Amygdala (tissue), 56 donors: ENCODE measurements around the gene ALOX15B.
A peak's percentile ranks its signal among the peaks of the same experiment; 100 is the strongest.
"Not testable (repeated sequence)": the region's sequence is repeated elsewhere in the genome, so short reads cannot be mapped to it uniquely, and the experiment has no call there.

Source experiments
- DNase-seq, 56 donors: peaks; one replicate each; lab custom pipeline; 2025; lab: John Stamatoyannopoulos, UW

ALOX15B gene

GRCh38 chr17:8012996-8013640 lies 25.7 kb upstream of the ALOX15B start:
- no peak for DNase-seq

DNA sequence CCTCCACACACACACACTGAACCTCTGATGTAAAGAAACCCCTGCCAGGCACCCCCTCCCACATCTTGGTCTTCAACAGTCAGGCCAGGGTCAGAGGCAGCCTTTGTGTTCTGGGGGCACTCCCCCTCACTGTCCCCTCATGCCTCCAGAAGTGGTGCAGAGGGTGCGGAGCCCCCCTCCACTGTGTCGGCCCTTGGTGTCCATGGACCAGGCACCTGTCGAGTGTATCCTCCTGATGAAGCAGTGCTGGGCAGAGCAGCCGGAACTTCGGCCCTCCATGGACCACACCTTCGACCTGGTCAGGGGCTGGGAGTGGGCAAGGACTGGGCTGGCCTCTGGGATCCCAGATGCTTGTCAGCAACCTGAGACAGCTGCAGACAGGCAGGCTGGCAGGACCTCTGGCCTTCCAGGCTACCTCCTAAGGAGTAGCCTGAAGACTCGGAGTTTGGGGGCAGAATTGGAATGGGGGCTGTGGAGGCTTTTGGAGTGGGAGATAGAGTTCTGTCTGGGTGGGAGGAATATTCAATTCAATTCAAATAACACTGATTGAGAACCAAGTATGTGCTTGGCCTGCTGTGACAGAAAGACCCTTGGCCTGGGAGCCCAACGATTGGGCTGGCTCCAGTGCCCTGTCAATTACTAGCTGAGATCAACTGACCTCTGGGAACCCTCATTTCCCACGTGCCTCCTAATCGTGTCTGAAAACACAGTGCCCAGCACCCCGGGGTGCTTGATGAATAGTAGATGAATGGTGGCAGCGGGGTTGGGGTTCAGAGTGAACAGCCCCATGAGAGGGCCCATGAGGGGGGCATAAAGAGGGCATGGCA lies 24.9 kb upstream of the ALOX15B start:
- no peak for DNase-seq

DNA sequence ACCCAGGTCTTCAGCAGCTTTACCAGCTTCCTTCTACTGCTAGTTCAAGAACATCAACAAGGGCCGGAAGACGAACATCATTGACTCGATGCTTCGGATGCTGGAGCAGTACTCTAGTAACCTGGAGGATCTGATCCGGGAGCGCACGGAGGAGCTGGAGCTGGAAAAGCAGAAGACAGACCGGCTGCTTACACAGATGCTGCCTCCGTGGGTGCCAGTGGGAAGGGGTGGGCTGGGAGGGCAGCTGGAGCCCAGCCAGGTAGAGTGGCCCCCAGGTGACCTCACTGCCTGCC lies 24.4 kb upstream of the ALOX15B start:
- DNase-seq, result no peak

DNA sequence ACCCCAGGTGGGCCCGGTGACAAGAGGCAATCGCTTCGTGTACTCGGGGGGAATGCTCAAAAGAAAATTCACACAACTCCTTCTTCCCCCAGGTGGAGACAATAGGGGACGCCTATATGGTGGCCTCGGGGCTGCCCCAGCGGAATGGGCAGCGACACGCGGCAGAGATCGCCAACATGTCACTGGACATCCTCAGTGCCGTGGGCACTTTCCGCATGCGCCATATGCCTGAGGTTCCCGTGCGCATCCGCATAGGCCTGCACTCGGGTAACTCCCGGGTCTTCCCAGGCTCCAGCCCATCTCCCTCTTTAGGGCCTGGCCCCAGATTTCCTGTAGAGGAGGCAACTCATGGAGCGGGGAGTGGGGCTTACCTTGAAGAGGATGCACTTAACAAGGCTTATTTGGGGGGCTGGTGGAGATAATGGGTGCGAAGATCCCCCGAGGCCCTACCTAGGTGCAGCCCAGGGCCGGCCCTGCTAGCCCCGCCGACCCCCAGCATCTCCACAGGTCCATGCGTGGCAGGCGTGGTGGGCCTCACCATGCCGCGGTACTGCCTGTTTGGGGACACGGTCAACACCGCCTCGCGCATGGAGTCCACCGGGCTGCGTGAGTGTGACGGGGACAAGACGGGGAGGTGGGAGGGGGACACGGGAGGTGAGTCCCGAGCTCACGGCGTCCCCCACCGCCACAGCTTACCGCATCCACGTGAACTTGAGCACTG lies 23.5 kb upstream of the ALOX15B start:
- no peak for DNase-seq

- DNase-seq, result peak in 2 of 56 donors; percentile 10 to 67
Measured at GRCh38 chr17:8015957-8016631, 22.8 kb upstream of the ALOX15B start.

GRCh38 chr17:8016632-8017424 lies 22.0 kb upstream of the ALOX15B start:
- DNase-seq, result peak in 17 of 56 donors; percentile 1 to 53 (median 22)

DNA sequence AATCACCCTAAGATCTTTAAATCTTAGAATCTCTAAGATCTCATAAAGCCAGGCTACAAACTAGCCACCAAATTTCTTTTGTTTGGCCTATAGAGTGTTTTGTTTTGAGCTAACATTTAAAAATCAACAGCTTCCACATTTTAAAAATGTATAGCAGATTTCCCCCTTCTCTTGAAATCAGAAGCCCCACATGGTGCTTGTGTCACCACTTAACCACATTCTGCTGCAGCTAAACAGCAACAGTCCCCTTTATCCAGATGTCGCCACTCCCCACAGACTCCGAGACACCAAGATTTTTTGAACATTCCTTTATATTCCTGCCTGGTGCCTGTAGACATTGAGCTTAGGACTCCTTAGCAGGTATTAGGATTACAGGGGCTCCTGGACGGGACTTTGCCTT lies 20.4 kb upstream of the ALOX15B start:
- DNase-seq, result no peak

- no peak for DNase-seq
Measured at GRCh38 chr17:8019166-8019565, 19.7 kb upstream of the ALOX15B start.

DNA sequence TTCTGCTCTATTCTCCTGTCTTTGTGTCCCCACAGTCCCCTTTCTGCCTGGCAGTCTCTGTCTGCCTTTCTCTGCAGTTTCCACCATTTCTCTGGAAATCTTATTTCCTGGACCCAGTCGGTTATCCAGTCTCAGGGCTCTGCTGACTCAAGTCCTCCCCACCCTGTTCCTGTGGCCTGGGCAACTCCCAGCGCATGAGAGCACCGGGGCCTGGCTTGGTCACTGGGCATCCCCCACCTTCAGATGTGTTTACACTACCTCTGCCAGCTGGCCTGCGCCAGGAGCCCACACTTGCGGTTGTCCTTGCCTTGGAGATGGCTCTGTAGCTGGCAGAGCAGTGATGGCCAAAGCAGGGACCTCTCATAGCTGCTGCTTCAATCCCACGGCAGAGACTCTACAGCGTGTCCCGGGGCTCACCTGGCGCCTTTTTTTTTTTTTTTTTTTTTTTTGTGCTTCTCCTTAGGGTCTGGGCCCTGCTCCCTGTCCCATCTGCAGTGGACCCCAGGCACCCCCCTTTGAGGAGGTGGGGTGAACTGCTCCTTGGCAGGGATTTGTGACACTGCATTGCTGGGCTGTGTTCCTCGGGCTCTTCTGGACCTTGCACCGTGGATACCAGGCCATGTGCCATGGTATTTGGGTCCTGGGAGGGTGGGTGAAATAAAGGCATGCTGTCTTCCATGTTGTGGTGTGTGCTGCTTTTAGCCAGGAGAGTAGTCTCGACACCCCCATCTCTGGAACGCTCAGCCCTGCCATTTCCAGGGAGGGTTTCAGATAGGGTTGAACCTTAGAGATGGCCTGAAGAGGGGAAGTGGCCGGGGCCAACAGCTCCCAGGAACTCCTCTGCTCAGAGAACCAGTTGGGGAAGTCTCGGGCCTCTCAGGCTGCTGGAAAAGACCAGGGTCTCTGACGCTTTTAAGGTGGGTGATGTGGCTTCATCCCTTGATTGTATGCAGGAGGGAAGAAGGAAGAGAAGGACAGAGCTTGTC lies 18.9 kb upstream of the ALOX15B start:
- no peak for DNase-seq

GRCh38 chr17:8020776-8021564 lies 17.9 kb upstream of the ALOX15B start:
- no peak for DNase-seq

GRCh38 chr17:8021565-8022359 lies 17.1 kb upstream of the ALOX15B start:
- no peak for DNase-seq

GRCh38 chr17:8022360-8023003 lies 16.4 kb upstream of the ALOX15B start:
- DNase-seq, result no peak

GRCh38 chr17:8024161-8024560 lies 14.7 kb upstream of the ALOX15B start:
- DNase-seq, result not testable (repeated sequence)

- DNase-seq, result no peak
Measured at GRCh38 chr17:8025176-8025911, 13.5 kb upstream of the ALOX15B start.

DNA sequence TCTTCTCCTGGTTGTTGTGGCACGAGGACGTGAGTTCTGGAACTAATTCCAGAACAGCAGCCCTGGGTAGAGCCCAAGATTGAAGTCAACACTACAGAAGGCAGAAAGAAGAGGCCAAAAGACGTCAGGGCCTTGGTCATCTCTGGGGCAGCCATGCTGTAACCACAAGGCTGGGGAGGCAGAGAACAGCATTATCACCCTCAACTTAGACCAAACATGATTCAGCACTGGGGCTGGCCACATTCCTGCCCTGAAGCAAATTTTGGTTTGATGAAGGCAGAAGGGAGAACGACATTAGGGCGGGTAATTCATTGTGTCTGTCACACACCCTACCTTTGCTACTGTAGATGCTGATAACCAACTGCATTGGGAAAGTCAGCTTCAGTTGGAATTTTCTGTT lies 9.7 kb upstream of the ALOX15B start:
- no peak for DNase-seq

GRCh38 chr17:8031261-8031661 lies 7.6 kb upstream of the ALOX15B start:
- DNase-seq, result no peak
